Erythroblast (primary cell): Measurements from ENCODE around the gene CCL1.

Experiments used
- GATA1 ChIP-seq: IDR thresholded peaks from 2 replicates; pipeline ENCODE4 v1.6.1; 2011; ENCODE audit warnings: low read depth, mild to moderate bottlenecking, control low read depth, low read length, moderate library complexity
- POLR2A ChIP-seq: IDR thresholded peaks from 2 replicates; pipeline ENCODE4 v1.6.1; 2011; ENCODE audit warnings: mild to moderate bottlenecking, low read length

- TF ChIP-seq POLR2A = no peak
- TF ChIP-seq GATA1 = no peak
Measured at GRCh38 chr17:34314279-34314678, 48.8 kb downstream of the CCL1 start.
